ENCODE results near the gene PSME3IP1.

PSME3IP1 gene

DNA sequence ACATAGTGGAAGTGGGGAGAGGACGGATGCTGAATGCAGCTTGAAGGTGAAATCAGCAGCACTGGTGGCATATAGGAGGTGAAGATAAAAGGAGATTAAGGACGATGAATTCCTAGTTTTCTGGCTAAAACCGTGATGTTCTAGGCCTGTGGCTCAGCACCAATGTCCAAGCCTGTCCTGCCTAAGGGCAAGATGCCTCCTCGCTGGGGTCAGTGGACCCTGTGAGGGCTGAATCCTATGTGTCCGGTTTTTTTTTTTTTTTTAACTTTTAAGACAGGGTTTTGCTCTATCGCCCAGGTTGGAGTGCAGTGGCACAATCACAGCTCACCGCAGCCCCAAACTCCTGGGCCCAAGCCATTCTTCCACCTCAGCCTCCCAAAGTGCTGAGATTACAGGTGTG is 80.7 kb downstream of the PSME3IP1 start:
- H3K4me3 ChIP-seq (ENCODE audit: low read depth, low read length) = no peak overlapping the region
- no peak overlapping the region for H3K9ac ChIP-seq (ENCODE audit: low read length)
- H3K36me3 ChIP-seq (ENCODE audit: control insufficient read depth, insufficient read depth, low read length) = no peaks in the 10 kb centered on the region
- H3K27ac ChIP-seq (ENCODE audit: low read depth, low read length) = no peak overlapping the region
- no peaks in the 10 kb centered on the region for H3K9me3 ChIP-seq (ENCODE audit: control insufficient read depth, insufficient read depth, low read depth, low read length)
- no peaks in the 10 kb centered on the region for H3K27me3 ChIP-seq (ENCODE audit: control insufficient read depth, insufficient read depth, low read length)
- peaks cover 33% of the 10 kb centered on the region; the same call in 1 of the 2 replicates for H3K4me1 ChIP-seq (ENCODE audit: control insufficient read depth, insufficient read depth, low read length)

DNA sequence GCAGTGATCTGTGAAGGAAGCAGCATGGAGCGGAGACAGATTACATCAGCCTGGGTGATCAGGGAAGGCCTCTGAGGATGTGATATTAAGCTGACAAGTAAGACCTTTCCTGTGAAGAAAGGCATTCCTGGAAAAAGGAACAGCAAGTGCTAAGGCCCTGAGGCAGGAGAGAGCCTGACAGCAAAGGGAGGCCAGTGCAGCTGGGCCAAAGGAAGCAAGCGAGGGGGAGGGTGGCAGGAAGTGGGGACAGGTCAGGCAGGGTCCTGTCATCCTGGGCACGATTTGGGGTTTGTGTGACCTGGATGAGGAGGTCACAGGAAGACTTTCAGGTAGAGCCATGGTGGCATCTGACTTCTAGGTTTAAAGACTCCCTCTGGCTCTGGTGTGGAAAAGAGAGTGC is 81.1 kb downstream of the PSME3IP1 start:
- peaks cover 35% of the 10 kb centered on the region; the same call in 1 of the 2 replicates for H3K4me1 ChIP-seq (ENCODE audit: control insufficient read depth, insufficient read depth, low read length)
- no peaks in the 10 kb centered on the region for H3K36me3 ChIP-seq (ENCODE audit: control insufficient read depth, insufficient read depth, low read length)
- H3K9ac ChIP-seq (ENCODE audit: low read length) = no peak overlapping the region
- H3K27me3 ChIP-seq (ENCODE audit: control insufficient read depth, insufficient read depth, low read length) = no peaks in the 10 kb centered on the region
- no peak overlapping the region for H3K4me3 ChIP-seq (ENCODE audit: low read depth, low read length)
- H3K27ac ChIP-seq (ENCODE audit: low read depth, low read length) = no peak overlapping the region
- no peaks in the 10 kb centered on the region for H3K9me3 ChIP-seq (ENCODE audit: control insufficient read depth, insufficient read depth, low read depth, low read length)

DNA sequence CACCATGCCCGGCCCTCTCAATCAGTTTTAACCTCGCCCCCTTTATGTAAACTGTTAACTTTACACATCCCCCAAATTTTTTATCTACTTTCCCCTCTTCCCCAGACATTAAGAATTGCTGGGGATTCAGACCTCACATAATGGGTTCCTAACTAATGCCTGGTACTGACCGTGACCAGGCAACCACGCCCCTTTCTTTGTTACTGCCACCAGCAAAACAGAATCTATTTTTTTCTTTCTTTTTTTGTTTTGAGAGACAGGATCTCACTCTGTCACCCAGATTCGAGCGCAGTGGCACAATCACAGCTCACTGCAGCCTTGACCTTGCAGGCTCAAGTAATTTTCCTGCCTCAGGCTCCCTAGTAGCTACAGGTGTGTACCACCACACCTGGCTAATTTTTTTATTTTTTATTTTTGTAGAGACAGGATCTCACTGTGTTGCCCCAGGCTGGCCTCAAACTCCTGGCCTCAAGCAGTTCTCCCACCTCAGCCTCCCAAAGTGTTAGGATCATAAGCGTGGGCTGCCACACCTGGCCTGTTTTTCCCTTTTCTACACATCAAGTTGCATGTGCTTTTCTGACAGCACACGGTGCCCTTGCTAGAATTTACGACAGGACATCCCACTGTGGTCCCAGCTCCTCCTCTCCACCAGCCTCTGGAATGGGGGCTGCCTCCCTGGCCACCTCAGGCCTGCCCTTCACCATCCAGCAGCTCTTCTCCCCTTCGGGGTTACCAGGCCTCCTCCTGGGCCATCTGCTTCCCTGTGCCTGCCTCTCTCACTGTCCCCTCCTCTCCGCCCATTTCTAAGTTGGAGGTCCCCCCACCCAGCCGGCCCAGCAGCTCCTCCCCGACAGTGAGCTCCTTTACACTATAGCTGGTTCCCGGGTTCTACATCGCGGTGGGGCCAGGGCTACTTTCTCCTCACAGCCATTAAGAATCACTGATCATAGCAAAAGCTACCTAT is 82.7 kb downstream of the PSME3IP1 start:
- Histone ChIP-seq H3K9ac (ENCODE audit: low read length) (no peak overlapping the region), H3K27me3 (ENCODE audit: control insufficient read depth, insufficient read depth, low read length) (no peaks in the 10 kb centered on the region), H3K4me1 (ENCODE audit: control insufficient read depth, insufficient read depth, low read length) (peaks cover 37% of the 10 kb centered on the region; the same call in 1 of the 2 replicates), H3K36me3 (ENCODE audit: control insufficient read depth, insufficient read depth, low read length) (no peaks in the 10 kb centered on the region), H3K27ac (ENCODE audit: low read depth, low read length) (no peak overlapping the region), H3K4me3 (ENCODE audit: low read depth, low read length) (no peak overlapping the region), H3K9me3 (ENCODE audit: control insufficient read depth, insufficient read depth, low read depth, low read length) (no peaks in the 10 kb centered on the region)

All from HUES6 (cell line).